Measurements from ENCODE around the gene NPTXR.

NPTXR gene

DNA sequence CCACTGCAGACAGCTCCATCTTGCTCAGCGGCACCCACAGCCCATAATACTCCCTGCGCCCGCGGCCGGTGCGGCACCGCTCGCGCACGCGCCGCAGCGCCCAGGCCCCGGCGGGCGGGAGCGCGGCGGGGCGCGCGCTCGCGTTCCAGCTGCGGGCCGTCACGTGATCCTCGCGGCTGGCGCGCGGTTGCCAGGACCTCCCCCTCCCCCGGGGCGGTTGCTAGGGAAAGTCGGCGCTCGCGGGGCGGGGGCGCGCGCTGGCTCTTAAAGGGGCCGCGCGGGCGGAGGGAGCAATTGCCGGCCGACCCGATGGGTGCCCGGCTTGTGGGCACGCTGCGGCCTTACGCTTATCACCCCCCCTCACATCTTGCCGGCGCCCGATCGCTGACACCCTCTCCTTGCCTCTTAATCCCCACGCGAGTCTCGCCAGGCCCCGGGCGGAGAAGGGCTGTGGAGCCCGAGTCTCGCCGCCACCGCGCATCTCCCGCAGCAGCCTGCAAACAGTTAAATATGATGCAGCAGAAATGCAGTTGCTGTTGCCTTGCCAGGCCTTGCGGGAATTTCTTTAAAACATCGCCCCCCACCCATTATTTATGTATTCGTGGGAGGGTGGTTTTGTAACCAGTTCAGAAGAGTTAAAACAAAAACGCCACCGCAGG, 28.5 kb upstream of the NPTXR start, which contains the start of gene CBX6:
CBX6 (minus strand) TSS at position 45 of the 659 bp plus-strand sequence; CDS start at position 19, 26 bp downstream.
- Mint-ChIP-seq H3K36me3 (peaks cover 33% of the 10 kb centered on the region), H3K4me1 (peaks cover 57% of the 10 kb centered on the region)

GRCh38 chr22:38871360-38872171, 27.7 kb upstream of the NPTXR start:
- H3K36me3 Mint-ChIP-seq: peaks cover 36% of the 10 kb centered on the region

More for the DNA sequence above, 28.5 kb upstream of the NPTXR start, which contains the start of gene CBX6:
- Mint-ChIP-seq H3K9me3 (no peaks in the 10 kb centered on the region), H3K4me3 (peak within 1 kb of the TSS; percentile 94), H3K27ac (peak within 1 kb of the TSS; percentile 89)
- ATAC-seq (peak; percentile 75), DNase-seq (ENCODE audit: low spot score in 2 of 2) (peak; percentile 93 to 98)

DNA sequence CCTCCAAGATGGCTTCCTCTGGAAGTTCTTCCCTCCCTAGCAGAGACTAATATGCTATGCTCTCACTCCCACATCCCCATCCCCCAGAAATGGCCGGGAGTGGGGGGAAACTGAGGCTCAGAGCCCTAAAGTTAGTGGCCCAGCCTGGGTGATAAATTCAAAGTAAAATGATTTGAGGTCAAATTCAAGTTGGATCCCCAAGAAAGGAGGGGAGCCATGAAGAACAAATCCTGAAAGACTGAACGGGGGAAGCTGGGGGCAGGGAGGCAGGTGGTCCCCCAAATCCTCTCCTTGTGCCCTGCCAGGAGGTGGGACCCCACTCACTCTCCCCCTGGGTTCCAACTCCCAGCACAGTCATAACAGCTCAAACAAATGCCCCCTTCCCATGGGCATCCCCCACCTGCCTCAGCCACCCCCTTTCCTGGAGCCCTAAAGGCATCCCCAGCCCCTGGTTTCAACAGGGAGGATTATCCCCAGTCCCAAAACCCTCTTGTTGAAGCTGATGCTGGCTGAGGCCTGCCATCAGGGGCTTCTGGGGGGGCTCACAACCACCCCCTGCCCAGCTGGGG, 27.0 kb upstream of the NPTXR start:
- H3K36me3 Mint-ChIP-seq: peaks cover 42% of the 10 kb centered on the region
- H3K9me3 Mint-ChIP-seq: no peaks in the 10 kb centered on the region
- ATAC-seq: no peak
- peak overlapping the region; percentile 89 for H3K27ac Mint-ChIP-seq
- H3K4me3 Mint-ChIP-seq: peak overlapping the region; percentile 94
- peaks cover 57% of the 10 kb centered on the region for H3K4me1 Mint-ChIP-seq
- no peak for DNase-seq (ENCODE audit: low spot score in 2 of 2)

More at GRCh38 chr22:38871360-38872171, 27.7 kb upstream of the NPTXR start:
- Mint-ChIP-seq H3K27ac (peak overlapping the region; percentile 89), H3K4me1 (peaks cover 57% of the 10 kb centered on the region), H3K9me3 (no peaks in the 10 kb centered on the region), H3K4me3 (peak overlapping the region; percentile 94)
- DNase-seq (ENCODE audit: low spot score in 2 of 2) (peak; percentile 32 to 80), ATAC-seq (no peak)

DNA sequence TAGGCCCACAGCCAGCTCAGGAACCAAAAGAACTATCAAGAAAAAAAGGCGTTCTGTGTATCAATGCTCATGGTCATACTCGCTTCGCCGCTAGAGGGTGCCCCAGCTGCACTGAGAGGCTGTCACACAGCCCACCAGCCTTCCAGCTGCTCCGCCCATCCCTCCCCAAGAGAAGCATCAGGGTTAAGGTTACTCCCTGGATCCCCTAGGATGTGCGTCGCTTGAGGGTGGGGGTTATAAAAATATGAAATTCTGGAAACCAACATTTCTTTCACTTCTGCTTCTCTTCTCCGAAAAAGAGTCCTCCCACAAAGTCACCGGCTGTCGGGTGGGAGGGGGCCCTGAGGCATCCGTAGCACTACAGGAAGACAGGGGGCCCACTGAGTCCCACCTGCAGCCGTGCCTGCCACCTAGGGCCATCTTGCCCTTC, 26.5 kb upstream of the NPTXR start:
- peak; percentile 53 for ATAC-seq
- H3K27ac Mint-ChIP-seq: peak overlapping the region; percentile 89
- peak overlapping the region; percentile 94 for H3K4me3 Mint-ChIP-seq
- peak; percentile 78 to 93 for DNase-seq (ENCODE audit: low spot score in 2 of 2)
- no peaks in the 10 kb centered on the region for H3K9me3 Mint-ChIP-seq
- H3K36me3 Mint-ChIP-seq: peaks cover 47% of the 10 kb centered on the region
- H3K4me1 Mint-ChIP-seq: peaks cover 57% of the 10 kb centered on the region

DNA sequence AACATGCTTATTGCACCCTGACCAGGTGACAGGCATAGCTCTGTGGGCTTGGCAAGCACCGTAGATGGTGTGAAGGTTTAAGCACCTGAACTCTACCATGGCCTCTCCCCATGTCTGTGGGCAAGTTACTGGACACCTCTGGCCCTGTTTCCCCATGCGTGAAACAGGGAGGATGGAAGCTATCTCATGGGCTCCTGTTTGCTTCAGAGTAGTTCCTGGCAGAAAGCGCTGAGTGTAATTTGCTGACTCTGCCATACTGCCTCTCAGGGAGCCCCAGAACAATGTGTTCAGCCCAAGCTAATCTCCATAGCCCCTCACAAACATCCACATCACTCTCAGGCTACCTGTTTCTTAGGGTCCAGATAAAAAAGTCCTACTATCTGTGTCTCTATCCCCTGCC, 25.8 kb upstream of the NPTXR start:
- ATAC-seq (no peak), DNase-seq (ENCODE audit: low spot score in 2 of 2) (no peak)
- Mint-ChIP-seq H3K27ac (peak overlapping the region; percentile 89), H3K4me3 (peak overlapping the region; percentile 94), H3K4me1 (peaks cover 51% of the 10 kb centered on the region), H3K9me3 (no peaks in the 10 kb centered on the region), H3K36me3 (peaks cover 51% of the 10 kb centered on the region)

- peak; percentile 60 for ATAC-seq
- Mint-ChIP-seq H3K4me1 (peaks cover 48% of the 10 kb centered on the region), H3K4me3 (peak overlapping the region; percentile 15), H3K9me3 (no peaks in the 10 kb centered on the region), H3K36me3 (peaks cover 58% of the 10 kb centered on the region), H3K27ac (peak overlapping the region; percentile 77)
- peak; percentile 82 to 93 for DNase-seq (ENCODE audit: low spot score in 2 of 2)
Observed at GRCh38 chr22:38868886-38869381, 25.1 kb upstream of the NPTXR start.

- peaks cover 42% of the 10 kb centered on the region for H3K4me1 Mint-ChIP-seq
Observed at GRCh38 chr22:38868286-38868721, 24.5 kb upstream of the NPTXR start.

GRCh38 chr22:38867471-38868285, 23.9 kb upstream of the NPTXR start:
- peaks cover 71% of the 10 kb centered on the region for H3K36me3 Mint-ChIP-seq
- H3K9me3 Mint-ChIP-seq: no peaks in the 10 kb centered on the region
- ATAC-seq: no peak
- H3K4me3 Mint-ChIP-seq: no peak overlapping the region
- H3K27ac Mint-ChIP-seq: peak overlapping the region; percentile 77
- DNase-seq (ENCODE audit: low spot score in 2 of 2): no peak
- H3K4me1 Mint-ChIP-seq: peaks cover 44% of the 10 kb centered on the region

More at GRCh38 chr22:38868286-38868721, 24.5 kb upstream of the NPTXR start:
- H3K4me3 Mint-ChIP-seq: no peak overlapping the region
- H3K27ac Mint-ChIP-seq: peak overlapping the region; percentile 77
- ATAC-seq (no peak), DNase-seq (ENCODE audit: low spot score in 2 of 2) (no peak)
- H3K9me3 Mint-ChIP-seq: no peaks in the 10 kb centered on the region
- peaks cover 64% of the 10 kb centered on the region for H3K36me3 Mint-ChIP-seq

DNA sequence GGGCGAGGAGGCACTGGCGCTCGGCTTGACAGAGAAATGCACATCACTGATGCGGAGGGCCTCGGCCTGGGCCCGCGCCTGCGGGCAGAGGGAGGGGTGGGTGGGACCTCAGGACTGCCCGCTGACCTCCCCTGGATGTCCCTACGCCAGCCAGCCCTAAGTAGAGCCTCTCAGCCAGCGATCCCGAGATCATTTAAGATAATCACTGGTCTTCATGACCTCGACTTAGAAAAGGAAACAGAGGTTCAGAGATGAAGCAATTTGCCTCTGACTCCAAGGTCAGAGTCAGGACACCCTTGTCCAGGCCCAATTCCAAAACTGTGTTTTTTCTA, 23.3 kb upstream of the NPTXR start:
- Mint-ChIP-seq H3K4me1 (peaks cover 46% of the 10 kb centered on the region), H3K27ac (no peak overlapping the region), H3K4me3 (no peak overlapping the region), H3K9me3 (no peaks in the 10 kb centered on the region), H3K36me3 (peaks cover 76% of the 10 kb centered on the region)
- ATAC-seq (no peak), DNase-seq (ENCODE audit: low spot score in 2 of 2) (no peak)

DNA sequence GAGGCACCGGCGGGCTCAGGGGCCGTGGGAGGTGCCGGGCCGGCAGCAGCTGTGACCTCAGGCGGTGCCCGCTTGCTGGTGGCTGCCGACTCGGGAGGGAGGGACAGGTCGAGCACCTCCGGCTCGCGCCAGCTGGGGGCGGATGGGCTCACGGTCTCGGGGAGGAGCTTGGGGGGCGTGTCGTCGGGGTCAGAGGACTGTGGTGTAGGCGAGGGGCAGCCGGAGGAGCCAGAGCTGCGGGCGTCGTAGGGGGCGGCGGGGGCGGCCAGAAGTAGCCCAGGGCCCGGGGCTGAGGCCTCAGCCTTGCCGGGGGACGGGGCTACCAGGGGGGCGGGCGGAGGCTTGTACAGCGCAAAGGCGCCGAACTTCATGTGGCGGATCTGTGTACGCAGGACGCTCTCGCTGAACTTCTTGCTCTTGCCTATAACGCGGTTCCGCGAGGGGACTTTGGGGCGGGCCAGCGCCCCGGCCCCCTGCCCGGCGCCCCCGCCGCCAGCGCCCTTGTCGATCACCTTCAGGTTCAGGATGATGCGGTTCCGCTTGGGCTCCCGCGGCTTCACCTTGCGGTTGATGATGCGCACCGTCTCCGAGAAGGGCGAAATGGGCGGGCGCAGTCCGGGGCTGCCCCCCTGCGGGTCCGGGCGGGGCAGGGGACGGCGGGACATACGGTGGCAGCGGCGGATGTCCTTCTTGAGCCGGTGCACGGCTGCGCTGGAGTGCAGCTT, 22.7 kb upstream of the NPTXR start:
- ATAC-seq (no peak), DNase-seq (ENCODE audit: low spot score in 2 of 2) (no peak)
- H3K27ac Mint-ChIP-seq: no peak overlapping the region
- H3K4me3 Mint-ChIP-seq: no peak overlapping the region
- H3K9me3 Mint-ChIP-seq: no peaks in the 10 kb centered on the region
- H3K4me1 Mint-ChIP-seq: peaks cover 48% of the 10 kb centered on the region
- H3K36me3 Mint-ChIP-seq: peaks cover 82% of the 10 kb centered on the region

- Mint-ChIP-seq H3K4me3 (no peak overlapping the region), H3K9me3 (no peaks in the 10 kb centered on the region), H3K36me3 (peaks cover 87% of the 10 kb centered on the region), H3K4me1 (peaks cover 50% of the 10 kb centered on the region), H3K27ac (peak overlapping the region; percentile 29)
- ATAC-seq (no peak), DNase-seq (ENCODE audit: low spot score in 2 of 2) (no peak)
Observed at GRCh38 chr22:38866024-38866398, 22.2 kb upstream of the NPTXR start.

- ATAC-seq (no peak), DNase-seq (ENCODE audit: low spot score in 2 of 2) (no peak)
- Mint-ChIP-seq H3K4me1 (peaks cover 49% of the 10 kb centered on the region), H3K27ac (peak overlapping the region; percentile 29), H3K4me3 (no peak overlapping the region), H3K9me3 (no peaks in the 10 kb centered on the region), H3K36me3 (peaks cover 91% of the 10 kb centered on the region)
Observed at GRCh38 chr22:38865201-38866023, 21.6 kb upstream of the NPTXR start.

DNA sequence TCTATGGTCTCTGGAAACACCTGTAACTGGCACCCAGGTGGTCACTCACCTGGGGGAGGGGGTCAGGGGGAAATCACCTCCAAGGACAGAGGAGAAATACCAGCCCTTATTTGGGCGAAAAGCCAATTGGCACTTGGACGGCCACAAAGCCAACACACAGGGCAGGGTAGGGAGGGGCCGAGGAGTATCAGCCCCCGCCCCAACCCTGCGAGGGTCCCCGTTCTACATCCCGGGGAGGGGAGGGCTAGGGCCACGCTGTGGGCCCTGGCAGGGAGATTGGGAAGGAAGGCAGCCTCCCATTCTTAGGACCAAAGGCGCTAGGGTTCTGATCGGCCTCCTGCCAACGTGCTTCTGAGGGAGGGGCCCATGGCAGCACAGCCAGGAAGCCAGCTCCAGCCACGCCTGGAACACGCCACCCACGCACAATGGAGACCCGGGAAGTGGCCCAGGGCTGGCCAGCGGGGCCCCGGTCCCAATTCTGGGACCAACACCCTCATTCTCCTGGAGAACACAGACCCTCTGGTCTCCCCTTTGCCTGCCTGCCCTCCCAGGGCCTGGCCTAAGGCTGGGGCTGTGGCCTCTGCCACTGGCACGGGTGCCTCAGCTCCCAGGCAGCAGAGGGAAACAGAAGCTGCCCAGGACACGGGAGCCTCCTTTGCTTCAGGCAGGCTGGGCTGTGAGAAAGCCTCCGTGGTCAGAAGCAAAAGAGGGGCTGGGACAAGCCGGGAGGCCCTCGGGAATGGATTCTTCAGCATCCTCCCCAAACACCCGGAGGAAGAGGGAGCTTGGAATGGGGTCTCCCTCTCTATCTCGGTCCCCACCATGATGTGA, 20.7 kb upstream of the NPTXR start:
- Mint-ChIP-seq H3K4me1 (peaks cover 49% of the 10 kb centered on the region), H3K4me3 (no peak overlapping the region), H3K36me3 (peaks cover 91% of the 10 kb centered on the region), H3K27ac (peak overlapping the region; percentile 86), H3K9me3 (no peaks in the 10 kb centered on the region)
- DNase-seq (ENCODE audit: low spot score in 2 of 2): no peak
- no peak for ATAC-seq
